GM10248 (cell line): ENCODE data around the gene IL13.

Source experiments
- CTCF ChIA-PET: fragments of 300-600 bp; sonication (Branson Sonifier 250); formaldehyde crosslinking; extraction: SDS; loops from one replicate; lab custom pipeline; 2021; ENCODE audit warnings: antibody characterized with exemption; lab: Yijun Ruan, JAX
- POLR2A ChIA-PET: fragments of 350-650 bp; sonication (Branson Sonifier 250); formaldehyde crosslinking; extraction: SDS; loops from one replicate; lab custom pipeline; 2020; ENCODE audit warnings: antibody characterized with exemption; lab: Yijun Ruan, JAX
- DNase-seq: peaks from one replicate; pipeline ENCODE4 v3.0.0; 2012; ENCODE audit errors: extremely low spot score
- CTCF ChIP-seq: IDR thresholded peaks from 2 replicates; pipeline ENCODE4 v1.5.1; 2012; ENCODE audit warnings: mild to moderate bottlenecking, low read depth; ENCODE audit errors: extremely low read depth, missing control alignments, control extremely low read depth

The IL13 gene

GRCh38 chr5:132658381-132659302 is 669 bp downstream of the IL13 start:
- CTCF ChIA-PET: interaction anchor here (0.8 to 10.7 kb wide), 11 partner anchors 11 to 162 kb away, joined by 3 to 78 read pairs (median 4); partner anchors contain the start of genes IL4 and KIF3A
- TF ChIP-seq CTCF: no peak
- POLR2A ChIA-PET: interaction anchor here (0.5 to 1.4 kb wide), 2 partner anchors 29 to 168 kb away, joined by 3 read pairs; partner anchors contain the start of gene IRF1
- no peak for DNase-seq

- DNase-seq: no peak
- TF ChIP-seq CTCF: no peak
- ChIA-PET POLR2A (interaction anchor here (0.7 kb wide), 1 partner anchor 31 kb away, joined by 3 read pairs; no protein-coding TSS in a partner anchor), CTCF (interaction anchor here (1.1 to 10.7 kb wide), 6 partner anchors 12 to 161 kb away, joined by 3 to 78 read pairs (median 4); partner anchors contain the start of gene IL4)
These were observed 1.9 kb downstream of the IL13 start for GRCh38 chr5:132659598-132660493.

GRCh38 chr5:132661231-132662003 is 3.4 kb downstream of the IL13 start:
- ChIA-PET CTCF (interaction anchor here (0.6 to 10.7 kb wide), 18 partner anchors 11 to 222 kb away, joined by 3 to 78 read pairs (median 4); partner anchors contain the start of genes IL4 and SOWAHA), POLR2A (interaction anchor here (1.6 kb wide), 1 partner anchor 20 kb away, joined by 5 read pairs; no protein-coding TSS in a partner anchor)
- TF ChIP-seq CTCF: peak; percentile 32
- peak; percentile 66 for DNase-seq

- DNase-seq: no peak
- CTCF ChIA-PET: interaction anchor here (0.6 to 10.7 kb wide), 14 partner anchors 12 to 158 kb away, joined by 3 to 78 read pairs (median 4); partner anchors contain the start of genes IL4 and SOWAHA
- TF ChIP-seq CTCF: no peak
- POLR2A ChIA-PET: interaction anchor here (1.6 to 1.7 kb wide), 2 partner anchors 21 to 85 kb away, joined by 3 to 5 read pairs; partner anchors contain the start of gene CCNI2
These were observed 4.0 kb downstream of the IL13 start for GRCh38 chr5:132662004-132662401.

GRCh38 chr5:132662925-132663770 is 5.2 kb downstream of the IL13 start:
- TF ChIP-seq CTCF: no peak
- DNase-seq: peak; percentile 87
- ChIA-PET CTCF (interaction anchor here (1.0 to 10.7 kb wide), 10 partner anchors 12 to 161 kb away, joined by 3 to 78 read pairs (median 4); partner anchors contain the start of genes IL4 and KIF3A), POLR2A (interaction anchor here (0.6 to 3.4 kb wide), 3 partner anchors 11 to 84 kb away, joined by 3 to 21 read pairs (median 4); partner anchors contain the start of genes CCNI2 and IL4)
